Vagina (tissue), 2 donors: ENCODE data around the gene SIK3. TPM values are rescaled to one million over a fixed set of nuclear protein-coding genes. Genes with fewer than 3 reads are reported as not detected.
"Not testable (repeated sequence)": the region's sequence is repeated elsewhere in the genome, so short reads cannot be mapped to it uniquely, and the experiment has no call there.

Source experiments
- DNase-seq, 2 donors: peaks; one replicate each; pipeline ENCODE4 v3.0.0-alpha.2; 2017; ENCODE audit errors: extremely low spot score in 2 of 2
- H3K27ac ChIP-seq: fragments of 200-600 bp; sonication (generic); one replicate; pipeline ENCODE4 v1.5.1; 2019
- H3K27me3 ChIP-seq: fragments of 200-600 bp; sonication (generic); one replicate; pipeline ENCODE4 v1.5.1; 2019
- H3K36me3 ChIP-seq, 2 donors: fragments of 200-600 bp; sonication (generic); one replicate each; pipeline ENCODE4 v1.5.1; 2017 to 2019
- H3K4me1 ChIP-seq: fragments of 200-600 bp; sonication (generic); one replicate; pipeline ENCODE4 v1.5.1; 2019
- H3K4me3 ChIP-seq, 2 donors: fragments of 200-600 bp; sonication (generic); 1 replicate in 1 of 2; 2 replicates in 1 of 2; pipeline ENCODE4 v1.5.1; 2016 to 2019
- H3K9me3 ChIP-seq: fragments of 200-600 bp; sonication (generic); one replicate; pipeline ENCODE4 v1.5.1; 2019
- POLR2A ChIP-seq, 2 donors: fragments of 450-650 bp; IDR thresholded peaks; one replicate each; pipeline ENCODE4 v1.6.1; 2017; ENCODE audit warnings: antibody characterized with exemption in 2 of 2, mild to moderate bottlenecking in 2 of 2, moderate library complexity in 2 of 2
- POLR2AphosphoS5 ChIP-seq, 2 donors: sonication (generic); formaldehyde crosslinking; IDR thresholded peaks; one replicate each; pipeline ENCODE4 v1.9.0; 2017; ENCODE audit warnings: antibody characterized with exemption in 2 of 2, mild to moderate bottlenecking in 2 of 2, low read depth in 1 of 2; ENCODE audit not compliant: insufficient read depth in 1 of 2
- intact Hi-C: fragments of 100-400 bp; cut with DNase I; formaldehyde crosslinking; loops from one replicate; pipeline ENCODE4 v1.15.1; 2023
- total RNA-seq: library from RNA; depleted of rRNA; stranded (reverse); fragments of >200 nt; gene quantifications from one replicate; pipeline ENCODE4 v1.2.3, GENCODE V29; 2016
- TF ChIP-seq, protein P1 (sequence below), 3 experiments: fragments of 450-650 bp in 2 of 3; fragments of 200-600 bp in 1 of 3; sonication (generic) in 1 of 3; IDR thresholded peaks; one replicate each; pipeline ENCODE4 v1.5.1; 2017 to 2019; ENCODE audit warnings: antibody characterized with exemption in 3 of 3, mild to moderate bottlenecking in 2 of 3, moderate library complexity in 2 of 3

The SIK3 gene
- total RNA-seq, 1 donor from 2014 or later, result 39.0 TPM

DNA sequence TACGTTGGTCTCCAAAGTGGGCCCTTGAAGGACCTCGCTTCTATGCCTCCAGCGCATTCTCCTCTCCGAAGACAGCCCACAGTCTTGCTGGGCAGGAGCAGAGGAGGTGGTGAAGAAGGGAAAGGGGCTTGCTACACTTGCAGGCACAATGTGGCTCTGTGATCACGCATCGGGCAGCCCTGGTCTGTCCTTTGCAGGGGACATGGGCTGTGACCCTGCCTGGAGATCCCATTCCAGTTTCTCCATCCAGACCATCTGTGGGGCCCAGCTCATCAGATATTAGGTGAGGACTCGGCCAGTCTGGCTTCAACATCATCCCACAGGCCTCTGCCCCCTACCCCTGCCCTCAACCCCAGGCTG, 261.6 kb downstream of the SIK3 start:
- Histone ChIP-seq H3K27ac (no peak overlapping the region), H3K4me1 (peaks cover 11% of the 10 kb centered on the region), H3K27me3 (no peaks in the 10 kb centered on the region), H3K4me3 (no peak overlapping the region), H3K36me3 (no peaks in the 10 kb centered on the region), H3K9me3 (no peaks in the 10 kb centered on the region)
- no peak for DNase-seq
- intact Hi-C loops, result loop anchor here (1.0 kb wide), 1 partner anchor 49 kb away; no protein-coding TSS in a partner anchor
- TF ChIP-seq, protein P1, sequence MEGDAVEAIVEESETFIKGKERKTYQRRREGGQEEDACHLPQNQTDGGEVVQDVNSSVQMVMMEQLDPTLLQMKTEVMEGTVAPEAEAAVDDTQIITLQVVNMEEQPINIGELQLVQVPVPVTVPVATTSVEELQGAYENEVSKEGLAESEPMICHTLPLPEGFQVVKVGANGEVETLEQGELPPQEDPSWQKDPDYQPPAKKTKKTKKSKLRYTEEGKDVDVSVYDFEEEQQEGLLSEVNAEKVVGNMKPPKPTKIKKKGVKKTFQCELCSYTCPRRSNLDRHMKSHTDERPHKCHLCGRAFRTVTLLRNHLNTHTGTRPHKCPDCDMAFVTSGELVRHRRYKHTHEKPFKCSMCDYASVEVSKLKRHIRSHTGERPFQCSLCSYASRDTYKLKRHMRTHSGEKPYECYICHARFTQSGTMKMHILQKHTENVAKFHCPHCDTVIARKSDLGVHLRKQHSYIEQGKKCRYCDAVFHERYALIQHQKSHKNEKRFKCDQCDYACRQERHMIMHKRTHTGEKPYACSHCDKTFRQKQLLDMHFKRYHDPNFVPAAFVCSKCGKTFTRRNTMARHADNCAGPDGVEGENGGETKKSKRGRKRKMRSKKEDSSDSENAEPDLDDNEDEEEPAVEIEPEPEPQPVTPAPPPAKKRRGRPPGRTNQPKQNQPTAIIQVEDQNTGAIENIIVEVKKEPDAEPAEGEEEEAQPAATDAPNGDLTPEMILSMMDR (IDR thresholded peaks at IDR 0.05), result no peak

DNA sequence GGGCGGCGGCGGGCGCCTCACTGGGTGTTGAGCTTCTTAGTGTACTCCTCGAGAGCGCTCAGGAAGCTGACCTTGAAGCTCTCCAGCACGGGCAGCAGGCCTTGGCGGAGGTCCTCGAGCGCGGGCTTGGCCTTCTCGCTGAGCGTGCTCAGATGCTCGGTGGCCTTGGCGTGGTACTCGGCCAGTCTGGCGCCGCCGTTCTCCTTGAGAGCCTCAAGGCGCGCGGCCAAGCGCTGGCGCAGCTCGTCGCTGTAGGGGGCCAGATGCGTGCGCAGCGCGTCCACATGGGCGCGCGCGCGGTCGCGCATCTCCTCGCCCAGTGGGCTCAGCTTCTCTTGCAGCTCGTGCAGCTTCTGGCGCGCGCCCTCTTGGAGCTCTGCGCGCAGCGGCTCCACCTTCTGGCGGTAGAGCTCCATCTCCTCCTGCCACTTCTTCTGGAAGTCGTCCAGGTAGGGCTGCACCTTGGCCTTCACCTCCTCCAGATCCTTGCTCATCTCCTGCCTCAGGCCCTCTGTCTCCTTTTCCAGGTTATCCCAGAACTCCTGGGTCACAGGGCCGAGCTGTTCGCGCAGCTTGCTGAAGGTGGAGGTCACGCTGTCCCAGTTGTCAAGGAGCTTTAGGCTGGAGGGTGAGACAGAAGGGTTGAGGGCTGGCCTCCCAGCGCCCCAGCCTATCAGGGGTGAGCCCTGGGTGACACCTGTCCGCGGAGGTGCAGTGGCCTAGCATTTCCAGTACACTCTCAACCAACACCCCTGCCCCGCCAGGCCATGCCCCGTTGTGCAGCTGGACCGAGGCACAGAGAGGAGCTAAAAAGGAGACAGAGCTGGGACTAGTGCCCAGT, 262.2 kb downstream of the SIK3 start:
- H3K36me3 ChIP-seq, result no peaks in the 10 kb centered on the region
- peaks cover 11% of the 10 kb centered on the region for H3K4me1 ChIP-seq
- TF ChIP-seq POLR2AphosphoS5 (IDR thresholded peaks at IDR 0.05; ENCODE audit: insufficient read depth in 1 of 2, low read depth in 1 of 2), result peak in 1 of 2 donors; percentile 64
- TF ChIP-seq, protein P1 (IDR thresholded peaks at IDR 0.05), result peak in 2 of 3 experiments; percentile 17 to 63
- no peak for TF ChIP-seq POLR2A (IDR thresholded peaks at IDR 0.05)
- intact Hi-C loops, result loop anchor here (1.0 kb wide), 1 partner anchor 49 kb away; no protein-coding TSS in a partner anchor
- no peaks in the 10 kb centered on the region for H3K9me3 ChIP-seq
- no peaks in the 10 kb centered on the region for H3K27me3 ChIP-seq
- DNase-seq, result no peak
- peak overlapping the region; percentile 35 to 38 for H3K4me3 ChIP-seq
- peak overlapping the region; percentile 70 for H3K27ac ChIP-seq

- no peak for DNase-seq
- peak overlapping the region; percentile 70 for H3K27ac ChIP-seq
- peak overlapping the region; percentile 35 to 38 for H3K4me3 ChIP-seq
- no peaks in the 10 kb centered on the region for H3K27me3 ChIP-seq
- H3K9me3 ChIP-seq, result no peaks in the 10 kb centered on the region
- TF ChIP-seq POLR2AphosphoS5 (IDR thresholded peaks at IDR 0.05; ENCODE audit: insufficient read depth in 1 of 2, low read depth in 1 of 2) (peak in 1 of 2 donors; percentile 41), POLR2A (IDR thresholded peaks at IDR 0.05) (no peak)
- TF ChIP-seq, protein P1 (IDR thresholded peaks at IDR 0.05), result no peak
- intact Hi-C loops, result no loop called here
- H3K36me3 ChIP-seq, result no peaks in the 10 kb centered on the region
- peaks cover 11% of the 10 kb centered on the region for H3K4me1 ChIP-seq
These were observed 263.0 kb downstream of the SIK3 start for GRCh38 chr11:116835042-116835772.

GRCh38 chr11:116834535-116835041, 263.6 kb downstream of the SIK3 start:
- intact Hi-C loops, H3K27me3 ChIP-seq, H3K9me3 ChIP-seq, H3K27ac ChIP-seq, DNase-seq, H3K36me3 ChIP-seq: not testable (repeated sequence)
- Histone ChIP-seq H3K4me1 (peaks cover 11% of the 10 kb centered on the region), H3K4me3 (peak overlapping the region in 1 of 2 donors; percentile 38)

GRCh38 chr11:116833816-116834534, 264.3 kb downstream of the SIK3 start:
- TF ChIP-seq, protein P1 (IDR thresholded peaks at IDR 0.05), result no peak
- TF ChIP-seq POLR2A (IDR thresholded peaks at IDR 0.05) (no peak), POLR2AphosphoS5 (IDR thresholded peaks at IDR 0.05; ENCODE audit: insufficient read depth in 1 of 2, low read depth in 1 of 2) (no peak)
- no peak for DNase-seq
- no peaks in the 10 kb centered on the region for H3K27me3 ChIP-seq
- H3K27ac ChIP-seq, result no peak overlapping the region
- no peaks in the 10 kb centered on the region for H3K36me3 ChIP-seq
- no peaks in the 10 kb centered on the region for H3K9me3 ChIP-seq
- peaks cover 11% of the 10 kb centered on the region for H3K4me1 ChIP-seq
- intact Hi-C loops, result no loop called here
- no peak overlapping the region for H3K4me3 ChIP-seq
